Measurements from ENCODE around the gene ZNF544.
"Not testable (repeated sequence)": the region's sequence is repeated elsewhere in the genome, so short reads cannot be mapped to it uniquely, and the experiment has no call there.

Gene ZNF544

GRCh38 chr19:58217607-58218391 is 10.9 kb upstream of the ZNF544 start:
- no peak for TF ChIP-seq ZNF274 (IDR thresholded peaks at IDR 0.05; ENCODE audit: low read depth, low read length)

GRCh38 chr19:58218899-58219298 is 9.8 kb upstream of the ZNF544 start:
- H3K4me3 ChIP-seq (ENCODE audit: low read length) = no peak overlapping the region
- TF ChIP-seq ZNF274 (IDR thresholded peaks at IDR 0.05; ENCODE audit: low read depth, low read length) = no peak

More at GRCh38 chr19:58217607-58218391, 10.9 kb upstream of the ZNF544 start:
- H3K4me3 ChIP-seq (ENCODE audit: low read length) = no peak overlapping the region

DNA sequence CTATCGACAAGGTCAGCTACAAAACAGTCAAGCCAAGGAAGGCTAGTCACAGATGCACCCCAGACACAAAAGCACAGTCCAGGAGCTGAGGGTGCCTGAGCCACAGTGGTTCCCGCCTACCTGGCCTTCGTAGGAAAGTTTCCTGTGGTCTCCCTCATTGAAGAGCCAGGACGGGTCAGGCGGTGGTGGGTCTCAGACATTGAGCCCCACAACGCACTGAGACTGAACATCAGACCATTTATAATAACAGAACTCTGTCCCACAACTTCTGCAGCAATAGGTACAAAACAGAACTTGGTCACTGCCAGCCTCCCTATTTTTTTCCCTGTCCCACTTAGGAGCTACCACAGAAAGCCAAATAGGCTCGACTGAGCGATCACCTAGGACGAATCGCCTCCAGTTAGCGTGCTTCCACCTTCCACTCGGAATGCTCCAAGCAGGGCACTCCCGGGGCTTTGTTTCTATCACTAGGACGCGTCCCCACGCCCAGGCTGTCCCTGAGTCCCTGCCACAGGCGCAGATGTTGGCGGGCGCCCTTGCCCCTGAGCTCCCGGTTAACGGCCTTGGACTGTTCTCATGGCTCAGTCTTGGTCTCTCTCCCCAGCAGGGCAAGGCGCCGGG is 640 bp upstream of the ZNF544 start:
- peak overlapping the region; percentile 81; the same call in 1 of the 2 replicates for H3K4me3 ChIP-seq (ENCODE audit: low read length)
- TF ChIP-seq ZNF274 (IDR thresholded peaks at IDR 0.05; ENCODE audit: low read depth, low read length) = no peak

DNA sequence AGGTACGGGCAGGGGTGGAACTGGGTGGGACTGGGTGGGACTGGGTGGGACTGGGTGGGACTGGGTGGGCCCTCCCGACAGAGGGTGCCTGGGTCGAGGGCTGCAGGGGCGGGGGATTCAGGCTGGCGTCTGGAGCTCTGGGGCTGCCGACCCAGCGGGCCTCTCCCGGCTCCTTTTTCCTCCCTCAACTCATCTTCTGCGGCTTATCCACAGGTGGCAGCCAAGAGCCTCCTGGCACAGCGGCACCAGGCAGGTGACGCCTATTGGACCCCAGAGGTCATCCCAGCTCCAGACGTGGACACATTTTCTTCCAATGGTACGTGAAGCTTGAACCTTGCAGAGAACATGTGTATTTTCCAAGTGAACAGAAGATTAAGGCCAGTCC is 533 bp downstream of the ZNF544 start:
- H3K4me3 ChIP-seq (ENCODE audit: low read length) = peak overlapping the region; percentile 81
- TF ChIP-seq ZNF274 (IDR thresholded peaks at IDR 0.05; ENCODE audit: low read depth, low read length) = no peak

GRCh38 chr19:58237324-58237723 is 8.6 kb downstream of the ZNF544 start:
- H3K4me3 ChIP-seq (ENCODE audit: low read length) = no peak overlapping the region
- TF ChIP-seq ZNF274 (IDR thresholded peaks at IDR 0.05; ENCODE audit: low read depth, low read length) = no peak

DNA sequence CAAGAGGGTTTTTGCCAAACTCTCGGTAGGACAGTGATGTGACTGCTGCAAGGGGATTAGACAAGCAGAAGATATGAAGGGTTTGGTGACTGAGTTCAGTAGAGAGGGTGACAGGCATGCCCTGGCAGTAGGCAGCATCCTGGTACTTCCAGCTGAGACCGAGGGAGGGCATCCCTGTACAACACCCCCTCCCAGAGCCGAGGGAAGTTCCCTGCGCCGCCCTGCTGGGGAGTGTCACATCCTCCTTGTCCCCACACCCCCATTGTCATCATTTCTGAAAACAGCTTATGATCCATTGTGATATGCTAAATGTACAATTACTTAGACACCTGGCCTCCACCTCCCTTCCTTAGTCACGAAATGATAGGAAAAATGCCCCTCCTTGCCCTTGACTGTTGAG is 14.6 kb downstream of the ZNF544 start:
- TF ChIP-seq ZNF274 (IDR thresholded peaks at IDR 0.05; ENCODE audit: low read depth, low read length) = no peak
- no peak overlapping the region for H3K4me3 ChIP-seq (ENCODE audit: low read length)

- no peak for TF ChIP-seq ZNF274 (IDR thresholded peaks at IDR 0.05; ENCODE audit: low read depth, low read length)
Observed at GRCh38 chr19:58248886-58249285, 20.2 kb downstream of the ZNF544 start.

DNA sequence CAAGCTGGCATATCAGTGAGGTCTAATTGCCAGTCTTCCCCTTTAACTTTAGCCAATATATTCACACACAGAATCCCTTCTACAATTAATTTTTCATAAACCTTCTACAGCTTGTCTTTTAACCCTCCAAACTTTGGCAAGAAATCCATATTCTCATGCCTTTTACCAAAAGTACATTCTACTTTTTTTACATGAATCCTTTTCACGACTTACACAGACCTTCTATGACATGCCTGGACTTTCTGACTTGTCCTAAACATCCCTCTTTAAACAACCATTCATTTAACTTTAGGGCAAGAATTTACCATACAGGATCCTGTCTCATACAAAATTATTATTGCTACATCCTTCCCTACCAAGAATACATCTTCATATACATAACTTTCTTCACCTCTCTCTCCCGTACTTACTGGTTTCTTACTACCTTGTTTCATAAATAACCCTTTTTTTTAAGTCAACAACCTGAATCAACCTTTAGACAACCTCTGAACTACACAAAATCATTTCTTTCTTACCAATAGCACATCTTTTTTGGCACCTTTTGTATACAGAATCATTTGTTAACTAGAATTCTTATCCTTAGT is 23.5 kb downstream of the ZNF544 start:
- H3K4me3 ChIP-seq (ENCODE audit: low read length) = no peak overlapping the region

More at GRCh38 chr19:58248886-58249285, 20.2 kb downstream of the ZNF544 start:
- no peak overlapping the region for H3K4me3 ChIP-seq (ENCODE audit: low read length)

GRCh38 chr19:58258259-58258658 is 29.5 kb downstream of the ZNF544 start:
- H3K4me3 ChIP-seq (ENCODE audit: low read length) = not testable (repeated sequence)

More for the DNA sequence above, 23.5 kb downstream of the ZNF544 start:
- no peak for TF ChIP-seq ZNF274 (IDR thresholded peaks at IDR 0.05; ENCODE audit: low read depth, low read length)

DNA sequence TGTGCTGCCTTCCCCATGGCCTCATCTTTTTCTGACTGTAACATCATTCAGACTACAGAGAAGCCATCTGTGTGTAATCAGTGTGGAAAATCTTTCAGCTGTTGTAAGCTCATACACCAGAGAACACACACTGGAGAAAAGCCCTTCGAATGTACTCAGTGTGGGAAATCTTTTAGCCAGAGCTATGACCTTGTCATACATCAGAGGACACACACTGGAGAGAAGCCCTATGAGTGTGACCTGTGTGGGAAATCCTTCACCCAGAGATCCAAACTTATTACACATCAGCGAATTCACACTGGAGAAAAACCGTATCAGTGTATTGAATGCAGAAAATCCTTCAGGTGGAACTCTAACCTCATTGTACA is 32.9 kb downstream of the ZNF544 start:
- no peak overlapping the region for H3K4me3 ChIP-seq (ENCODE audit: low read length)
- no peak for TF ChIP-seq ZNF274 (IDR thresholded peaks at IDR 0.05; ENCODE audit: low read depth, low read length)

DNA sequence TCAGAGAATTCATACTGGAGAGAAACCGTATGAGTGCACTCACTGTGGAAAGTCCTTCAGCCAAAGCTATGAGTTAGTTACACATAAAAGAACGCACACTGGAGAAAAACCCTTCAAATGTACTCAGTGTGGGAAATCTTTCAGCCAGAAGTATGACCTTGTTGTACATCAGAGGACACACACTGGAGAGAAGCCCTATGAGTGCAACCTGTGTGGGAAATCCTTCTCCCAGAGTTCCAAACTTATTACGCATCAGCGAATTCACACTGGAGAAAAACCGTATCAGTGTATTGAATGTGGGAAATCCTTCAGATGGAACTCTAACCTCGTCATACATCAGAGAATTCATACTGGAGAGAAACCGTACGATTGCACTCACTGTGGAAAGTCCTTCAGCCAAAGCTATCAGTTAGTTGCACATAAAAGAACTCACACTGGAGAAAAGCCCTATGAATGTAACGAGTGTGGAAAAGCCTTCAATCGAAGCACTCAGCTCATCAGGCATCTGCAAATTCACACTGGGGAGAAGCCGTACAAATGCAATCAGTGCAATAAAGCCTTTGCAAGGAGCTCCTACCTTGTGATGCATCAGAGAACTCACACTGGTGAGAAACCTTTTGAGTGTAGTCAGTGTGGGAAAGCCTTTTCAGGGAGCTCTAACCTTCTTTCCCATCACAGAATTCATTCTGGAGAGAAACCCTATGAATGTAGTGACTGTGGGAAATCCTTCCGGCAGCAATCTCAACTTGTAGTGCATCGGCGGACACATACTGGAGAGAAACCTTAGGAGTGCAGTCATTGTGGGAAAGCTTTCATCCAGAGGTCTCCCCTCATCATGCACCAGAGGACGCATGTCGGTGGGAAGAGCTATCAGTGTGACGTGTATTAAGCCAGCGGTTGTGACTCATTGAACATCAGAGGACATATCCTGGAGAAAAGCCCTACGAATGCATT is 33.5 kb downstream of the ZNF544 start:
- no peak overlapping the region for H3K4me3 ChIP-seq (ENCODE audit: low read length)
- peak; percentile 97 for TF ChIP-seq ZNF274 (IDR thresholded peaks at IDR 0.05; ENCODE audit: low read depth, low read length)

DNA sequence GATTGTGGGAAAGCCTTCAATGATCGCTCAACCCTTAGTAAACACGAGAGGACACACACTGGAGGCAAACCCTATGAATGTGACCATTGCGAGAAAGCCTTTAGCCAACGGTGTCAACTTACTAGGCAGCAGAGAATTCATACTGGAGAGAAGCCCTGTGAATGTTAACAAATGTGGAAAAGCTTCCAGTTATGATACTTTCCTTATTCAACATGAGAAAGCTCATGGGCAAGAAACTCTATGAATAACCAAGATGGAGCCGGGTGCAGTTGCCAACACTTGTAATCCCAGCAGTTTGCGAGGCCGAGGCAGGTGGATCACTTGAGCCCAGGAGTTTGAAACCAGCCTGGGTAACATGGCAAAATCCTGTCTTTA is 34.2 kb downstream of the ZNF544 start:
- H3K4me3 ChIP-seq (ENCODE audit: low read length) = no peak overlapping the region
- no peak for TF ChIP-seq ZNF274 (IDR thresholded peaks at IDR 0.05; ENCODE audit: low read depth, low read length)

DNA sequence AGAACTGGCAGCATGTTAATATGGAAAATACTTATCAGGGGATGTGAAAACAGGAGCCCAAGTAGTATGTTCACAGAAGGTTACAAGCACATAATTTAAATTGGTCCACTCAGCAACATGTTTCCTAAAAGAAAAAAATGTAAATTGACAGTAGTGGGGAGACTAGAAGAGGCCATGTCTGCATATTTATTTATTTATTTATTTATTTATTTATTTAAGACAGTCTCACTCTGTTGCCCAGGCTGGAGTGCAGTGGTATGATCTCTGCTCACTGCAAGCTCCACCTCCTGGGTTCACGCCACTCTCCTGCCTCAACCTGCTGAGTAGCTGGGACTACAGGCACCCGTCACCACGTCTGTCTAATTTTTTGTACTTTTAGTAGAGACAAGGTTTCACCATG is 36.4 kb downstream of the ZNF544 start:
- TF ChIP-seq ZNF274 (IDR thresholded peaks at IDR 0.05; ENCODE audit: low read depth, low read length) = no peak

DNA sequence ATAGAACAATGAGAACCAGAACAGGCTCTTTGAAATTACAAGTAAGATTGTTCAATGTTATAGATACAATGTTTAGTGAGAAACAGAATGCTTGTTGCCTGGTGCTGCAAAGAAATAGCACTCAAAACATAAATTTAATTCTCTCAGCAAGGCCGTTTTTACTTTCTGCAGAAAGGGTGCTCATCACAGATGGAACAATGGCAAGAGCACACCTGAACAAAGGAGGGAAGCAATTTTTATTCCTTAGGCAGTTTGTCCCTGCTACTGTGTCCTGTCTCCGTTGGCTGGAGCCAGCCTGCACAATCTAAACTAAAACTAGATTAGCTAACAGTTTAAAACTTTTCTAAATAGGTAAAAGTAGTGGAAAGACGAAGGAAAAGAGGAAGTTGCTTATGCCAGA is 39.6 kb downstream of the ZNF544 start:
- no peak for TF ChIP-seq ZNF274 (IDR thresholded peaks at IDR 0.05; ENCODE audit: low read depth, low read length)
- H3K4me3 ChIP-seq (ENCODE audit: low read length) = no peak overlapping the region

More for the DNA sequence above, 36.4 kb downstream of the ZNF544 start:
- no peak overlapping the region for H3K4me3 ChIP-seq (ENCODE audit: low read length)
